Activated CD8-positive, alpha-beta memory T cell treated with anti-CD3 and anti-CD28 coated beads for 1 hour (primary cell): Measurements from ENCODE around the gene DPH6.
"Not testable (repeated sequence)": the region's sequence is repeated elsewhere in the genome, so short reads cannot be mapped to it uniquely, and the experiment has no call there.

Experiments used
- DNase-seq, 2 donors: peaks; one replicate each; pipeline ENCODE4 v3.0.0-alpha.2; 2020; ENCODE audit warnings: low read depth in 1 of 2; ENCODE audit errors: extremely low read depth in 1 of 2

DPH6 gene

DNA sequence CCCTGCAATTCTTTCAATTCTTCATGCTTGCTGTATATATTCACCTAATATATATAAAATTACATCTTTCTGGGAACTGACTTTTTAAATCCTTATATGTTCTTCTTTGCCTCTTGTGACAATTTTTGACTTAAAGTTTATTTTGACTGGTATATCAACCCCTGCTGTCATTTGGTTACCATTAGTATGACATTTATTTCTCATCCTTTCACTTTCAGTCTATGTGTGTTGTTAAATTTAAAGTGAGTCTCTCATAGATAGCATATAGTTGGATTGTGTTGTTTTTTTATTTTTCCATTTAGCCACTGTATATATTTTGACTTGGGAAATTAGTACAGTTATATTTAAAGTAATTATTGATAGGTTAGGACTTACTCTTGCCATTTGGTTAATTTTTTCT lies 194.9 kb downstream of the DPH6 start:
- DNase-seq: no peak

DNA sequence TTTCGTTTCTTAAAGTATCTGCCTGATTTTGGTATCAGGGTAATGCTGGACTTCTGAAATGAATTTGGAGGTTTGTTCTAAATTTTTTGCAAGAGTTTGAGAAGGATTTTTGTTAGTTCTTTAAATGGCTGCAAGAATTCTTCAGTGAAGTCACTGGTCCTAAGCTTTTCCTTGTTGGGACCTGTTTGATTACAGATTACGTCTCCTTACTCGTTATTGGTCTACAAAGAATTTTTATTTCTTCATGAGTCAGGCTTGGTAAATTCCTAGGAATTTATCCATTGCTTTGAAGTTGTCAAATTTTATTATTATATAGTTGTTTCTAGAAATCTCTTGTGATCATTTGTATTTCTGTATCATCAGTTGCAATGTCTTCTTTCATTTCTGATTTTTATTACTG lies 196.0 kb downstream of the DPH6 start:
- DNase-seq: no peak

- no peak for DNase-seq
Observed at GRCh38 chr15:35330916-35331315, 215.0 kb downstream of the DPH6 start.

GRCh38 chr15:35330048-35330695 lies 215.8 kb downstream of the DPH6 start:
- DNase-seq: no peak

- no peak for DNase-seq
Observed at GRCh38 chr15:35329521-35329961, 216.4 kb downstream of the DPH6 start.

DNA sequence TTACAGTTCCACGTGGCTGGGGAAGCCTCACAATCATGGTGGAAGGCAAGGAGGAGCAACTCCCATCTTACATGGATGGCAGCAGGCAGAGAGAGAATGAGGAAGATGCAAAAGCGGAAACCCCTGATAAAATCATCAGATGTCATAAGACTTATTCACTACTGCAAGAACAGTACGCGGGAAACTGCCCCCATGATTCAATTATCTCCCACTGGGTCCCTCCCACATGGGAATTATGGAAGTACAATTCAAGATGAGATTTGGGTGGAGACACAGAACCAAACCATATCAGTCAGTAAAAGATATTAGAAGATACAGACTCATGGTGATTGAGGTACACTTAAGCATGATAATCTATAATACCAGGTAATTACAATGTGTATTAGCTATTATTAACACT lies 217.1 kb downstream of the DPH6 start:
- not testable (repeated sequence) for DNase-seq

DNA sequence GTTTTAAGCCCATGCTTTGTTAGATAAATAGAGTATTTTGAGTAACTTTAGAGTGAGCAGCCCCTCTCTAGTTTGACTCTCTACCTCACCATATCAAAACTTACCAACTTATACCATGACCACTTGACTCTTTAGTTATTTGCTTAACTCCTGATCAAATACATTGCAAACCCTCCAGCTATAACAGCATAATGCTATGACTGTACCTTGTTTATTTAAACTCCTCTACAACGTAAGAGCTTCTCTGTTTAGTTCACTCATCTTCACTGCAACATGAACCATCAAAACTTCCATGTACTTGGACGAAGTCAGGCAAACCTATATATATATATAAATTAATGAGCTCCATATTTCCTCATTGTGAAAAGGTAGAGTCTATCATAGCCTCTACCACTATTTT lies 218.2 kb downstream of the DPH6 start:
- DNase-seq: no peak

GRCh38 chr15:35325374-35325941 lies 220.5 kb downstream of the DPH6 start:
- no peak for DNase-seq

- no peak for DNase-seq
Observed at GRCh38 chr15:35323141-35323540, 222.8 kb downstream of the DPH6 start.

- no peak for DNase-seq
Observed at GRCh38 chr15:35321926-35322325, 224.0 kb downstream of the DPH6 start.

- DNase-seq: no peak
Observed at GRCh38 chr15:35320911-35321310, 225.1 kb downstream of the DPH6 start.
